B cell (primary cell): ENCODE measurements around the gene ZNF398.

Experiments used
- CTCF ChIP-seq: fragments of 200-600 bp; IDR thresholded peaks from one replicate; pipeline ENCODE4 v1.8.0; 2022; ENCODE audit warnings: antibody characterized with exemption, mild to moderate bottlenecking
- EZH2 ChIP-seq: IDR thresholded peaks from 2 replicates; pipeline ENCODE4 v1.6.1; 2012; ENCODE audit warnings: borderline replicate concordance, low read depth, mild to moderate bottlenecking, moderate library complexity, low read length; ENCODE audit not compliant: insufficient read depth, poor library complexity, severe bottlenecking

DNA sequence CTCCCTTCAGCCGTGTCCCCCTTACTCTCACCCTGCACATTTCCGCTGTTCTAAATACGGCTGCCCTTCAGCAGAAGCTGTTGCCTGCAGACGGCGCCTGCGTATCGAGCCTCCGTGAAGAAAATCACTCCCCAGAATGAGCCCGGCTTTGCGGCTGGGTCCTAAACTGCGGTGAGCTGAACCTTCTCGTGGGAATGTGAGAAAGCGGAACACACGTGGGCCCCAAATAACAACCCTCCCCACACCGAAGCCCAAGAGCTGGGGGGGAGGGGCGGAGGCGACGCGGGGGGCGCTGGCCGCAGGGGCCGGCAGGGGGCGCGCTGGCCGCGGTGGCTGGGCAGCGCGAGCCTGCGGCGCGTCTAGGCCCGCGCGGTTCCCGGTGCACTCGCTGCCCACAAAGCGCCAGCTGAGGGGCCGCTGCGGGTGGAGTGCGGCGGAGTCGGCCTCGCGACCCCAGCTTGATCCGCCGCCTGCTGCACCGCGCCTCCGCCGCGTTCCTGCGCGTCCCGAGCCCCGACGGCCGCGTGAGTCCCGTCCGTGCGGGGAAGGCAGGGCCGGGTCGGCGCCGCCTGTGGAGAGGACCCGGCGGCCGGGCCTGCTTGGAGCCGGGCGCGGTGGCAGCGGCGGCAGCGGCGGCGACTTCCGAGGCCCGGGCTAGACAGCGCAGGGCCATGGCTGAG, at the start of gene ZNF398:
- TF ChIP-seq CTCF (peak; percentile 85), EZH2 (no peak)
